A673 (cell line): ENCODE measurements around the gene FGF6. TPM values are rescaled to one million over a fixed set of nuclear protein-coding genes. Genes with fewer than 3 reads are reported as not detected.
"Not testable (repeated sequence)": the region's sequence is repeated elsewhere in the genome, so short reads cannot be mapped to it uniquely, and the experiment has no call there.

Experiments
- BruUV-seq: library from RNA; stranded (reverse); fragments of 400-500 nt; replicated peaks from 2 replicates; lab custom pipeline; 2021; lab: Mats Ljungman, UMichigan
- CTCF ChIA-PET: fragments of 300-600 bp; sonication (Branson Sonifier 250); formaldehyde crosslinking; loops from one replicate; lab custom pipeline; 2022; ENCODE audit warnings: antibody characterized with exemption; lab: Charles Lee
- POLR2A ChIA-PET: fragments of 300-600 bp; sonication (Branson Sonifier 250); formaldehyde crosslinking; loops from one replicate; lab custom pipeline; 2022; ENCODE audit warnings: antibody characterized with exemption; ENCODE audit not compliant: low non-redundant PET; lab: Charles Lee
- DNase-seq: peaks from one replicate; pipeline ENCODE4 v3.0.0-alpha.2; 2015; ENCODE audit warnings: low spot score
- H3K27ac ChIP-seq: fragments of 200-600 bp; sonication (generic); 2 replicates; pipeline ENCODE4 v1.5.1; 2016; ENCODE audit warnings: mixed run types, low read depth, mild to moderate bottlenecking, mixed read lengths, antibody characterized with exemption, low read length; ENCODE audit not compliant: poor library complexity, severe bottlenecking
- H3K27me3 ChIP-seq: fragments of 200-600 bp; sonication (generic); replicated peaks from 2 replicates; pipeline ENCODE4 v1.6.1; 2017; ENCODE audit warnings: mixed run types, low read depth, mild to moderate bottlenecking, mixed read lengths, antibody characterized with exemption, low read length; ENCODE audit not compliant: insufficient read depth, poor library complexity
- H3K36me3 ChIP-seq: fragments of 200-600 bp; sonication (generic); 2 replicates; pipeline ENCODE4 v1.6.1; 2016; ENCODE audit warnings: mixed run types, mild to moderate bottlenecking, mixed read lengths, antibody characterized with exemption, low read length; ENCODE audit not compliant: insufficient read depth, poor library complexity, severe bottlenecking
- H3K4me1 ChIP-seq: fragments of 200-600 bp; sonication (generic); 2 replicates; pipeline ENCODE4 v1.6.1; 2017; ENCODE audit warnings: mixed run types, mild to moderate bottlenecking, mixed read lengths, antibody characterized with exemption, low read length; ENCODE audit not compliant: insufficient read depth, poor library complexity, severe bottlenecking
- H3K4me3 ChIP-seq: fragments of 200-600 bp; sonication (generic); 2 replicates; pipeline ENCODE4 v1.5.1; 2016; ENCODE audit warnings: low read depth, mixed run types, mild to moderate bottlenecking, mixed read lengths, low read length; ENCODE audit not compliant: poor library complexity, severe bottlenecking
- H3K9me3 ChIP-seq: fragments of 200-600 bp; sonication (generic); 2 replicates; pipeline ENCODE4 v1.6.1; 2016; ENCODE audit warnings: mixed run types, low read depth, mild to moderate bottlenecking, mixed read lengths, antibody characterized with exemption, low read length; ENCODE audit not compliant: poor library complexity, severe bottlenecking
- EZH2 ChIP-seq: fragments of 200-600 bp; sonication (generic); IDR thresholded peaks from 2 replicates; pipeline ENCODE4 v1.6.1; 2017; ENCODE audit warnings: borderline replicate concordance, low read depth, mild to moderate bottlenecking, mixed read lengths, antibody characterized with exemption, low read length; ENCODE audit not compliant: poor library complexity, severe bottlenecking
- intact Hi-C: fragments of 100-400 bp; cut with micrococcal nuclease; formaldehyde crosslinking; loops from one replicate; pipeline ENCODE4 v1.10.0; 2022; ENCODE audit not compliant: unreplicated experiment
- total RNA-seq: library from RNA; stranded (reverse); gene quantifications from 2 replicates; pipeline ENCODE4 v1.2.3, GENCODE V29; 2021
- TF ChIP-seq, protein P1 (sequence below): fragments of 300-800, 200-600 bp; sonication (generic); conservative IDR thresholded peaks from 2 replicates; pipeline ENCODE4 v1.5.1; 2017; ENCODE audit warnings: low read depth, mild to moderate bottlenecking, antibody characterized with exemption, low read length, moderate library complexity, mixed read lengths

FGF6 gene
- total RNA-seq, 1 experiment from 2014 or later: not detected

DNA sequence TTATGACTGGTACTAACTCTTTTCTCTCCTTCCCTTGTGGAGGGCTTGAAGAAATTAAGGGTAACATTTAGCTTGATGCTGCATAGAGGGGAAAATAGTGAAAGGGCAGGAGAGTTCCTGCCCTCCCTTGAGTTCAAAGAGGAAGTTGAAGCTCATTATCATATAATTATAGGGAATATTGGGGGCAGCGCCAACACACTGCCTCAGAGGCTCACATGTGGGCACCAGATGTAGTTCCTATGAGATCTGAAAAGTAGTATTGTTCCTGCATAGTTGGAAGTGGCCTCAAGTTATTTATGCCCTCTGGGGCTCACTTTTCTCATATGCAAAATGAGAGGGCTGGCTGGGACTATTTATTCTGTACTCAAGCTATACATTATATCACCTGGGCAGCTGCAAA is 33.1 kb downstream of the FGF6 start:
- TF ChIP-seq EZH2: no peak
- TF ChIP-seq, protein P1, sequence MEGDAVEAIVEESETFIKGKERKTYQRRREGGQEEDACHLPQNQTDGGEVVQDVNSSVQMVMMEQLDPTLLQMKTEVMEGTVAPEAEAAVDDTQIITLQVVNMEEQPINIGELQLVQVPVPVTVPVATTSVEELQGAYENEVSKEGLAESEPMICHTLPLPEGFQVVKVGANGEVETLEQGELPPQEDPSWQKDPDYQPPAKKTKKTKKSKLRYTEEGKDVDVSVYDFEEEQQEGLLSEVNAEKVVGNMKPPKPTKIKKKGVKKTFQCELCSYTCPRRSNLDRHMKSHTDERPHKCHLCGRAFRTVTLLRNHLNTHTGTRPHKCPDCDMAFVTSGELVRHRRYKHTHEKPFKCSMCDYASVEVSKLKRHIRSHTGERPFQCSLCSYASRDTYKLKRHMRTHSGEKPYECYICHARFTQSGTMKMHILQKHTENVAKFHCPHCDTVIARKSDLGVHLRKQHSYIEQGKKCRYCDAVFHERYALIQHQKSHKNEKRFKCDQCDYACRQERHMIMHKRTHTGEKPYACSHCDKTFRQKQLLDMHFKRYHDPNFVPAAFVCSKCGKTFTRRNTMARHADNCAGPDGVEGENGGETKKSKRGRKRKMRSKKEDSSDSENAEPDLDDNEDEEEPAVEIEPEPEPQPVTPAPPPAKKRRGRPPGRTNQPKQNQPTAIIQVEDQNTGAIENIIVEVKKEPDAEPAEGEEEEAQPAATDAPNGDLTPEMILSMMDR: no peak
- Histone ChIP-seq H3K27ac (no peak overlapping the region), H3K4me3 (no peak overlapping the region), H3K9me3 (no peaks in the 10 kb centered on the region), H3K27me3 (peaks cover 61% of the 10 kb centered on the region), H3K36me3 (no peaks in the 10 kb centered on the region), H3K4me1 (no peaks in the 10 kb centered on the region)
- no TSS peak for BruUV-seq
- intact Hi-C loops: no loop called here
- ChIA-PET POLR2A (no interaction called here), CTCF (no interaction called here)
- DNase-seq: no peak

DNA sequence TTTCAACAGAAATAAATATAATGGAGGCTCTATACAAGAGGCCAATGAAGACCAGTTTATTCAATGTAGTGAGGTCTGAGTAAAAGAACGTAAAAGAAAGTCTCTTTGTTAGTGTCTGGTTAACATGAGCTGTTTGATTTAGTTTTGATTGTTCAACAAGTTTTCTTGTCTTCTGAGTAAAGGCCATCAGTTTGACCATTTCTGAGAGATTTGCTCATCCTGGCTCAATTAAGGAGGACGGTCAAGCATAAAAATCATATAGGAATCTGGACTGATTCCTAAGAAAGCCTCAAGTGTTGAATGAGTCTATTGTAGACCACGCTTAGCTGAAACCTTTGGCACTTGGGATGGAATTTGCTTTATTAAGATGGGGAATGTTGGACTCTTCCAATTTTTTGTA is 33.6 kb downstream of the FGF6 start:
- TF ChIP-seq, protein P1: no peak
- TF ChIP-seq EZH2: no peak
- ChIA-PET POLR2A (no interaction called here), CTCF (no interaction called here)
- H3K36me3 ChIP-seq: no peaks in the 10 kb centered on the region
- no peak for DNase-seq
- H3K27ac ChIP-seq: no peak overlapping the region
- intact Hi-C loops: no loop called here
- no peak overlapping the region for H3K4me3 ChIP-seq
- peaks cover 57% of the 10 kb centered on the region for H3K27me3 ChIP-seq
- BruUV-seq: no TSS peak
- no peaks in the 10 kb centered on the region for H3K4me1 ChIP-seq
- H3K9me3 ChIP-seq: no peaks in the 10 kb centered on the region

DNA sequence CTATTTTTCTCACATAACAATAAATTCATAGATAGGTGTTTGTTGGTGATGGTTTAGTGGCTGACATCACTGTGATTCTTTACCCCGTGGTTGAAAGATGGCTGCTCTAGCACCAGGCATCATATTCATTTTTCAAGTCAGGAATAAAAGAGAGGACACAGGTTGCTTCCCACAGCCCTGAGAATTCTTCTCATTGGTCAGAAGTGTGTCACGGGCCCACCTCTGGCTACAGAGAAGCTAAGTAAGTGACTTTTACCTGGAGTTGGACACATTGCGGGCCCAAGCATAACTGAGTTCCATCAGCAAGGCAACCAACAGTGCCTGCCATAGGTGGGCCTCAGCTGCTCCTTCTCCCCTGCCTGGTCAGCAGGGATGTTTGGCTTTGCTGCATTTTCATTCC is 38.5 kb downstream of the FGF6 start:
- DNase-seq: no peak
- no peak overlapping the region for H3K4me3 ChIP-seq
- no peak for TF ChIP-seq EZH2
- TF ChIP-seq, protein P1: no peak
- no TSS peak for BruUV-seq
- ChIA-PET CTCF (no interaction called here), POLR2A (no interaction called here)
- peaks cover 29% of the 10 kb centered on the region for H3K27me3 ChIP-seq
- no peak overlapping the region for H3K27ac ChIP-seq
- H3K4me1 ChIP-seq: no peaks in the 10 kb centered on the region
- intact Hi-C loops: no loop called here
- H3K9me3 ChIP-seq: no peaks in the 10 kb centered on the region
- H3K36me3 ChIP-seq: no peaks in the 10 kb centered on the region

DNA sequence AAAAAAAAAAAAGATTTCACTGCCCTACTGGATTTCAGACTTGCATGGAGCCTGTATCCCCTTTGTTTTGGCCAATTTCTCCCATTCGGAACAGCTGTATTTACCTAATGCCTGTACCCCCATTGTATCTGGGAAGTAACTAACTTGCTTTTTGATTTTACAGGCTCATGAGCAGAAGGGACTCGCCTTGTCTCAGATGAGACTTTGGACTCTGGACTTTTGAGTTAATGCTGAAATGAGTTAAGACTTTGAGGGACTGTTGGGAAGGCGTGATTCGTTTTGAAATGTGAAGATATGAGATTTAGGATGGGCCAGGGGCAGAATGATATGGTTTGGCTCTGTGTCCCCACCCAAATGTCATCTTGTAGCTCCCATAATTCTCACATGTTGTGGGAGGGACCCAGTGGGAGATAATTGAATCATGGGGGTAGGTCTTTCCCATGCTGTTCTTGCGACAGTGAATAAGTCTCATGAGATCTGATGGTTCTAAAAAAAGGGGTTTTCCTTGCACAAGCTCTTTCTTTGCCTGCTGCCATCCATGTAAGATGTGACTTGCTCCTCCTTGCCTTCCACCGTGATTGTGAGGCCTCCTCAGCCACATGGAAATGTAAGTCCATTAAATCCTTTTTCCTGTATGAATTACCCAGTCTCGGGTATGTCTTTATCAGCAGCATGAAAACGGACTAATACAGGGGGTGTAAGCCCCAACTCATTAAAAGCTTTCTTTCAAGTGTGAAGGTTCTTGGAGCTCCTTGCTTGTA is 40.6 kb downstream of the FGF6 start:
- BruUV-seq, POLR2A ChIA-PET, DNase-seq, intact Hi-C loops, H3K4me3 ChIP-seq, H3K36me3 ChIP-seq, H3K9me3 ChIP-seq, H3K27ac ChIP-seq, H3K4me1 ChIP-seq, CTCF ChIA-PET: not testable (repeated sequence)
- H3K27me3 ChIP-seq: peaks cover 25% of the 10 kb centered on the region
